SK-N-SH treated with all-trans-retinoic acid at 6 μM for 48 hours (cell line): ENCODE data around the gene MEIS3.

Experiments
- ATAC-seq: fragments of 200-7000 bp; cut with Tn5 transposase; 3 replicates; pipeline ENCODE4 v1.9.1; 2020; ENCODE audit warnings: mild to moderate bottlenecking, moderate library complexity
- ARNTL ChIP-seq: fragments of 450-650 bp; formaldehyde crosslinking; IDR thresholded peaks from 2 replicates; pipeline ENCODE4 v1.5.0; 2020; ENCODE audit warnings: low read depth, mild to moderate bottlenecking, moderate library complexity, borderline replicate concordance
- BACH2 ChIP-seq: fragments of 250-450 bp; sonication (Bioruptor Pico); IDR thresholded peaks from 2 replicates; pipeline ENCODE4 v1.9.0; 2021; ENCODE audit warnings: mild to moderate bottlenecking, borderline replicate concordance
- CREB5 ChIP-seq: fragments of 250-450 bp; sonication (Bioruptor Pico); IDR thresholded peaks from 2 replicates; pipeline ENCODE4 v1.5.1; 2020; ENCODE audit warnings: low read depth, mild to moderate bottlenecking, moderate library complexity
- CSDC2 ChIP-seq: fragments of 250-450 bp; sonication (Bioruptor Pico); IDR thresholded peaks from 2 replicates; pipeline ENCODE4 v1.5.0; 2020; ENCODE audit warnings: mild to moderate bottlenecking, moderate library complexity
- CSRNP3 ChIP-seq: fragments of 250-450 bp; sonication (Bioruptor Pico); IDR thresholded peaks from 2 replicates; pipeline ENCODE4 v1.5.1; 2021; ENCODE audit warnings: mild to moderate bottlenecking, moderate library complexity
- ESRRG ChIP-seq: fragments of 250-450 bp; sonication (Bioruptor Pico); IDR thresholded peaks from 2 replicates; pipeline ENCODE4 v1.6.1; 2021; ENCODE audit warnings: mild to moderate bottlenecking
- GLIS3 ChIP-seq: fragments of 250-450 bp; sonication (Bioruptor Pico); IDR thresholded peaks from 2 replicates; pipeline ENCODE4 v1.5.0; 2020; ENCODE audit warnings: mild to moderate bottlenecking, moderate library complexity
- ISL1 ChIP-seq: fragments of 250-450 bp; sonication (Bioruptor Pico); IDR thresholded peaks from 2 replicates; pipeline ENCODE4 v2.1.2; 2022; ENCODE audit warnings: mild to moderate bottlenecking, moderate library complexity
- OSR1 ChIP-seq: fragments of 250-450 bp; sonication (Bioruptor Pico); IDR thresholded peaks from 2 replicates; pipeline ENCODE4 v1.8.0; 2022; ENCODE audit warnings: moderate library complexity, mild to moderate bottlenecking, inconsistent platforms
- POU6F1 ChIP-seq: fragments of 250-450 bp; sonication (Bioruptor Pico); IDR thresholded peaks from 2 replicates; pipeline ENCODE4 v1.8.0; 2021; ENCODE audit warnings: low read depth, mild to moderate bottlenecking, moderate library complexity, borderline replicate concordance
- PPARA ChIP-seq: fragments of 250-450 bp; sonication (Bioruptor Pico); IDR thresholded peaks from 2 replicates; pipeline ENCODE4 v1.5.0; 2020; ENCODE audit warnings: mild to moderate bottlenecking, borderline replicate concordance
- RARB ChIP-seq: fragments of 250-450 bp; sonication (Bioruptor Pico); IDR thresholded peaks from 2 replicates; pipeline ENCODE4 v1.8.0; 2021; ENCODE audit warnings: mild to moderate bottlenecking, moderate library complexity
- SNAI2 ChIP-seq: fragments of 250-450 bp; sonication (Bioruptor Pico); IDR thresholded peaks from 2 replicates; pipeline ENCODE4 v1.5.0; 2020; ENCODE audit warnings: mild to moderate bottlenecking, moderate library complexity
- TCF4 ChIP-seq: fragments of 250-450 bp; sonication (Bioruptor Pico); IDR thresholded peaks from 2 replicates; pipeline ENCODE4 v1.8.0; 2021; ENCODE audit warnings: mild to moderate bottlenecking, moderate library complexity, borderline replicate concordance
- TOX ChIP-seq: fragments of 250-450 bp; sonication (Bioruptor Pico); IDR thresholded peaks from 2 replicates; pipeline ENCODE4 v1.8.0; 2021; ENCODE audit warnings: mild to moderate bottlenecking, moderate library complexity, borderline replicate concordance
- TSHZ2 ChIP-seq: fragments of 250-450 bp; sonication (Bioruptor Pico); IDR thresholded peaks from 2 replicates; pipeline ENCODE4 v1.5.0; 2020; ENCODE audit warnings: mild to moderate bottlenecking, moderate library complexity
- ZC3H10 ChIP-seq: fragments of 250-450 bp; sonication (Bioruptor Pico); IDR thresholded peaks from 2 replicates; pipeline ENCODE4 v1.5.1; 2021; ENCODE audit warnings: mild to moderate bottlenecking, moderate library complexity
- ZFP3 ChIP-seq: fragments of 250-450 bp; sonication (Bioruptor Pico); IDR thresholded peaks from 2 replicates; pipeline ENCODE4 v1.5.0; 2020; ENCODE audit warnings: mild to moderate bottlenecking, moderate library complexity
- ZFP30 ChIP-seq: fragments of 450-650 bp; formaldehyde crosslinking; IDR thresholded peaks from 2 replicates; pipeline ENCODE4 v1.5.0; 2022; ENCODE audit warnings: mild to moderate bottlenecking, moderate library complexity
- ZNF565 ChIP-seq: fragments of 450-650 bp; formaldehyde crosslinking; conservative IDR thresholded peaks from 2 replicates; pipeline ENCODE4 v1.5.0; 2020; ENCODE audit warnings: low read depth, mild to moderate bottlenecking, moderate library complexity
- ZNF70 ChIP-seq: fragments of 450-650 bp; formaldehyde crosslinking; IDR thresholded peaks from 2 replicates; pipeline ENCODE4 v1.5.0; 2020; ENCODE audit warnings: mild to moderate bottlenecking, moderate library complexity
- ZNF8 ChIP-seq: fragments of 450-650 bp; formaldehyde crosslinking; IDR thresholded peaks from 2 replicates; pipeline ENCODE4 v1.5.0; 2020; ENCODE audit warnings: mild to moderate bottlenecking, moderate library complexity

The MEIS3 gene

GRCh38 chr19:47378246-47378645 is 41.1 kb downstream of the MEIS3 start:
- TF ChIP-seq TSHZ2 (CRISPR knock-in tag): no peak
- TF ChIP-seq ISL1 (CRISPR knock-in tag): no peak
- no peak for TF ChIP-seq ZNF565 (CRISPR knock-in tag)
- no peak for TF ChIP-seq SNAI2 (CRISPR knock-in tag)
- TF ChIP-seq ARNTL (CRISPR knock-in tag): no peak
- TF ChIP-seq RARB (CRISPR knock-in tag): no peak
- TF ChIP-seq ZNF8 (CRISPR knock-in tag): no peak
- TF ChIP-seq BACH2 (CRISPR knock-in tag): no peak
- TF ChIP-seq PPARA (CRISPR knock-in tag): no peak
- TF ChIP-seq ZNF70 (CRISPR knock-in tag): no peak
- TF ChIP-seq CSDC2 (CRISPR knock-in tag): no peak
- TF ChIP-seq TOX: no peak
- TF ChIP-seq CSRNP3 (CRISPR knock-in tag): no peak
- no peak for TF ChIP-seq ESRRG (CRISPR knock-in tag)
- TF ChIP-seq ZFP3 (CRISPR knock-in tag): no peak
- TF ChIP-seq ZFP30 (CRISPR knock-in tag): no peak
- TF ChIP-seq CREB5: no peak
- no peak for TF ChIP-seq POU6F1 (CRISPR knock-in tag)
- no peak for TF ChIP-seq TCF4 (CRISPR knock-in tag)
- no peak for ATAC-seq

- TF ChIP-seq GLIS3 (CRISPR knock-in tag) (no peak), ZFP30 (CRISPR knock-in tag) (no peak), CSRNP3 (CRISPR knock-in tag) (no peak), ISL1 (CRISPR knock-in tag) (no peak), POU6F1 (CRISPR knock-in tag) (no peak), ESRRG (CRISPR knock-in tag) (no peak), ZNF8 (CRISPR knock-in tag) (no peak), TSHZ2 (CRISPR knock-in tag) (no peak), TCF4 (CRISPR knock-in tag) (no peak), OSR1 (no peak), CSDC2 (CRISPR knock-in tag) (no peak), PPARA (CRISPR knock-in tag) (no peak), ZNF565 (CRISPR knock-in tag) (no peak), ZC3H10 (CRISPR knock-in tag) (no peak), CREB5 (no peak)
- ATAC-seq: no peak
These were observed 41.5 kb downstream of the MEIS3 start for GRCh38 chr19:47377801-47378200.
